ENCODE data around the gene DTWD1. TPM values are rescaled to one million over a fixed set of nuclear protein-coding genes. Genes with fewer than 3 reads are reported as not detected.
"Not testable (repeated sequence)": the region's sequence is repeated elsewhere in the genome, so short reads cannot be mapped to it uniquely, and the experiment has no call there.

The DTWD1 gene
- polyA plus RNA-seq, 4 donors, result 31.6 to 46.8 (median 38.2) TPM

DNA sequence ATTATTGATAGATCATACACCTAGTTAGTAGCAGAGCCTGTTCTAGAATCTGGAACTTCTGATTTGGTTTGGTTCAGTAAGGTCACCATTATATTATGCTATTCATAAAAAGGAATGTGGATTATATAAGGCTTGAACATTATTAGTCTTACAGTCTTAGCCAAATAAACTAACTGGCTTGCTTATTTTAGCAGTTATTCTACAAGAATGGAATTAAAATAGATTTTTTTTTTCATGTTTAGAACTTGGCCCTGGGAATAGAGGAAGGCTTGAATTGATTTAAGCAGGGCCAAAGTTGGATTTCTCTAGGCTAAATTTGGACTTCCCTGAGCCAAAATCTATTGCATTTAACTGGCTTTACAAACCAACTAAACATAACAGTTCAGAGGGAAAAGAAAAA lies 24.4 kb downstream of the DTWD1 start:
- no peak for DNase-seq (ENCODE audit: low read depth in 4 of 4, low spot score in 2 of 4)

- DNase-seq (ENCODE audit: low read depth in 4 of 4, low spot score in 2 of 4), result no peak
Observed at GRCh38 chr15:49645941-49646340, 25.1 kb downstream of the DTWD1 start.

DNA sequence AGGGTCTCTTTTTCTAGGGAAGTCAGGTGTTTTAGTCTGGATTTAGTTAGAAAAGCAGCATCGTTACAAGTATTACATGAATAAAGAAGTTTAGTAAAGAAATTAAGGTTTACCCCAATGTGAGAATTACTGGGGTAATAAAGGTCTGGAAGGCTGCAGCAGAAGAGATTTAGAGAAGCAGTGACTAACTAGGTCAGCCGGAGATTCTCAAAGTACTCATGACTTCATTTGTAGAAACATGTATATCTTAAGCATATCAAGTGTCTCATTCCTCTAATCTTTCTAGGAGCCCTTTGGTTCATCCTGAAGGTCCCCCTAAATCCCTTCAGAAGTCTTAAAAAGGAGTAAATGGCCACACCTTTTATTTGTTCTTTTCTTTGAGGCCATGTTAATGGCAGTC lies 26.0 kb downstream of the DTWD1 start:
- no peak for DNase-seq (ENCODE audit: low read depth in 4 of 4, low spot score in 2 of 4)

- DNase-seq (ENCODE audit: low read depth in 4 of 4, low spot score in 2 of 4), result no peak
Observed at GRCh38 chr15:49649987-49650386, 29.1 kb downstream of the DTWD1 start.

DNA sequence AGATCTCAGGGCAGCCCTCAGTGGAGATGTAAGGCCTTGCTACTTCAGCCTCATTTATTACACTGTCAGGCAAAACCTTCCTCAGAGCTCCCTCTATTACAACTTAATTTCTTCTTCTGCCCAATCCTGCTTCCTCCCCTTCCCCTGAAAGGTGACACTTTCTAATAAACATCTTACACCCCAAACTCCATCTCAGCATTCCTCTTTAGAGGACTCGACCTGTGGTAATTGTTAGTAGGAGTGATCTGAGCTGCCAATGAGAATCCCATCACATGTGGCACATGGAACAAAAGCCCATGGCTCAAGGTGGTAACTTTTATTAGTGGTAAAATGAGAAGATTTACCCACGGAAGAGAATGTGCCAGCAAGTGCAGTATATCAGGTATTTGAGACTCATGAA lies 29.8 kb downstream of the DTWD1 start:
- DNase-seq (ENCODE audit: low read depth in 4 of 4, low spot score in 2 of 4), result no peak

DNA sequence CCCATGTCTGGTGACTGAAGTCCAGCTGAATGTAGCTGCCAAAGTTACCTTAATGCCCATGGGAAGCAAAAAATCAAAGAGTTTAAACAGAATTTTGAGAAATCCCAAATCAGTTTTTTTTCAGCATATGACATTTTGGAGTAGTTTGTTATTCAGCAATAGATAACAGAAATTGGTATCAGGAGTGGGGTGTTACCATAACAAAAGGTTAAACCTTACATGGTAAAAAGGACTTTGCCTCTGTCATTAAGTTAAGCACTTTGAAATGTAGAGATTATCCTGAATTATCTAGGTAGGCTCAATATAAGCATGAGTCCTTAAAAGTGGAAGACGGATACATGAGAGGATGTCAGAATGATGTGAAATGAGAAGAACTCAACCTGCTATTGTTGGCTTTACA lies 32.1 kb downstream of the DTWD1 start:
- DNase-seq (ENCODE audit: low read depth in 4 of 4, low spot score in 2 of 4), result no peak

DNA sequence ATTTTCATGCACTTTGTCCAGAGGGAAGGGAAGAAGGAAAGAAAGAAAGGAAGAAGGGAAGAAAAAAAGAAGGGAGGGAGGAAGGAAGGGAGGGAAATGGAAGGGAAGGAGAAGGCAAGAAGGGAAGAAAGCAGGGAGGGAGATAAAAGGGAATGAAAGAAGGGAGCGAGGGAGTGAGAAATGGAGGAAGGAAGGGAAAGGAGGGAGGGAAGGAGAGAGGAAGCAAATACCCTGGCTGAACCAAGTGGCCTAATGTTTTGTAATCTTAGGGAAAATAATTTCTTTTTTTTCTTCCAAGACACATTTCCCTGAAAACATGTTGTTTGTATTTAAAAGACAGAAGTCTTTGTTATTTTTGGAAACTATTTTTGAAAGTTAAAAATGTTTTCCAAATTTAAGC lies 35.9 kb downstream of the DTWD1 start:
- DNase-seq (ENCODE audit: low read depth in 4 of 4, low spot score in 2 of 4), result no peak

- no peak for DNase-seq (ENCODE audit: low read depth in 4 of 4, low spot score in 2 of 4)
Observed at GRCh38 chr15:49664716-49665115, 43.9 kb downstream of the DTWD1 start.

- not testable (repeated sequence) for DNase-seq (ENCODE audit: low read depth in 4 of 4, low spot score in 2 of 4)
Observed at GRCh38 chr15:49666486-49666885, 45.6 kb downstream of the DTWD1 start.

GRCh38 chr15:49669288-49669687 lies 48.4 kb downstream of the DTWD1 start:
- no peak for DNase-seq (ENCODE audit: low read depth in 4 of 4, low spot score in 2 of 4)

DNA sequence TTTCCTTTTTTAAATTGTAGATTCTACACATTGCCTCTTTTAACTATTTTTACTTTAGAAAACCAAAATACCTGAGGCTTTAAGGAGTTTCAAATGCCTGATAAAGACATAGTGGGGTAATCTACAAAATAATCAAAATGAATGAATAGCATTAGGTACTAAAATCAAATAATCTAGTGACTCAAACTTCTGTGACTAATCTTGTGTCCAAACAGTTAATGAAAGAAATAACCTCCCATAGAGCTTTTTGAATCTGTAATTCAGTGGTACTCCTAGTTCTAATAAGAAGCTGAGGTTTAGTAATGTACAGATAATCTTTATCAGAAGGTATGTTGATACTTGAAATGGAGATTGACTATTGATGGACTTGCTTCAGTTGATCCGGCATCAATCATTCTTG lies 53.0 kb downstream of the DTWD1 start:
- no peak for DNase-seq (ENCODE audit: low read depth in 4 of 4, low spot score in 2 of 4)

- DNase-seq (ENCODE audit: low read depth in 4 of 4, low spot score in 2 of 4), result no peak
Observed at GRCh38 chr15:49674370-49674769, 53.5 kb downstream of the DTWD1 start.

DNA sequence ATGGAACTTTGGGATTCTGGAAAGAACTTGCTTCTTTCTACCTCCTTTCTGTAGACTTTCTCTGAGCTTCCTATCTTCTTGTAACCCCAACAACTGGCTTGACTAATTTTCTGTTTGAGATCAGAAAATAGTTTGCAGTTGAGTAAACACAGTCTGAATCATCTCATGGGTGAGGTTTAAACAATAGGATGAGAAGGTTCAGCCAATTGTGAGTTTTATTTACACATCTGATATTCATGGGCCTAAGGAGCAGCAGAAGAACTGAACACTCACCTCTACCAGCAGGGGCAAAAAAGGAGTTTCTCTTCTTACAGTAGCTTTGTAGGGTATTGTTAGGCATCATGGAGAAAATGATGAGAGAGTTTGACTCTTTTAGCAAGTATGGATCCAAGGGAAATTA lies 54.2 kb downstream of the DTWD1 start:
- DNase-seq (ENCODE audit: low read depth in 4 of 4, low spot score in 2 of 4), result no peak

DNA sequence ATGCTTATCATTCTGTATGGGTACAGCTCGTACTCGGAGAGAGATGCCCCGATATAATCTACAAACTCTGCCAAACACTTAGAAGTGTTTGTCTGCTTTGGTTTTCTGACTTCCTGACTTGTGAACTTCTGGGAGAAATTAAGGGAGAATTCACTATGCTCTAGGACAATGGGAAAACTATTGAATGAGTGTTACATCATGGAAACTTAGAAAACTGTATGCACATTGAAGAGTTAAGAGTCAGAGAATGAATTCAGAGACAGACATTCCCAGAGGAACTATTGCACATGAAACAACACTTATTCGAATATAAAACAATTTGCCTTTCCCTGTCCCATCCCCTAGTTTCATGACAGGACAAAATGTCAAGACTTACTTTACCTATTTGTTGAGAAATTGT lies 57.8 kb downstream of the DTWD1 start:
- DNase-seq (ENCODE audit: low read depth in 4 of 4, low spot score in 2 of 4), result no peak

DNA sequence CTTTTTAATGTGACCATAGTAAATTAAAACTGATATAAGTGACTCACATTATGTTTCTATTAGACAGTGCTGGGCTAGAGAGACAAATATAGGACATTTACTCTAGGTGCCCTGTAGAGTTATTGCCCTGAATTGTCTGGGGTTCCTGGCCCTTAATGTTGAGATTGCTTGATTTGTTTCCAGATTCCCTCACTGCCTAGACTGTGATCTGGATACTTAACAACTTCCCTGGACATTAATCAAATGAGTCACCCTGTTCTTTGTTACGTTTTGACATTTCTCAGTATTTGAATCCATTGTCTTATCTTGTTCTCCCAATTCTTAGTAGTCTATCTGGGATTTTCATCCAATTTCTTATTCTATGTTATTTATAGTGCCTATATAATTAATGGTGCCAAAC lies 65.8 kb downstream of the DTWD1 start:
- DNase-seq (ENCODE audit: low read depth in 4 of 4, low spot score in 2 of 4), result no peak

DNA sequence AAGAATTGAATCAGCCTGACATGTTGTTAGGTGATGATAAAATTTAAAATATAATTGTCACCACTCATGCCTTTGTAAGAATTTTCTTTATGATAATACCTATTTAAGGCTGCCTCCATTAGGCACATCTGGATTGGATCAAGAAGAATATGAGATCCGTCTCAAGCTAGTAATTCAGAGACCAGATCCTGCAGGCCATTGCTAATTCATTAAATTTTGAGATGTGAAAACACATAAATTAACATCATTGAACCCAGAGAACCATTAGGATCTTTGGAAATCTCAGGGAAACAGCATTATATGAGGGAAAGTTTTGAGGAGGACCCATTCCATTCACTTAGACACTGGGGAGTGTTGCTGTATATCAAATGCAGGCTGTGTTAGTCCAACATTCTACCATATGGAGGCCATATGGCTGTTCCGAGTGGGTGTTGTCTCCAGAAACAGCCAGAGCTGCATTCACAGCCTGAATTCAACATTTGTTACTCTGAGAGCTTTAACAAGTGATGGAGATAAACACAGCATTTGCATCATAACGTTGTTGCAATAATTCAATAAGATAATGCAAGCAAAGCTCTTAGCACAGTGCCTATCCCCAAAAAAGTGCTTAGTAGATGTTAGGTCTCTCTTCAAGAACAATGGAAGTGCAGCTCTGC lies 67.4 kb downstream of the DTWD1 start:
- DNase-seq (ENCODE audit: low read depth in 4 of 4, low spot score in 2 of 4), result no peak

GRCh38 chr15:49692514-49693090 lies 71.8 kb downstream of the DTWD1 start:
- DNase-seq (ENCODE audit: low read depth in 4 of 4, low spot score in 2 of 4), result no peak

GRCh38 chr15:49693498-49693897 lies 72.7 kb downstream of the DTWD1 start:
- DNase-seq (ENCODE audit: low read depth in 4 of 4, low spot score in 2 of 4), result no peak

DNA sequence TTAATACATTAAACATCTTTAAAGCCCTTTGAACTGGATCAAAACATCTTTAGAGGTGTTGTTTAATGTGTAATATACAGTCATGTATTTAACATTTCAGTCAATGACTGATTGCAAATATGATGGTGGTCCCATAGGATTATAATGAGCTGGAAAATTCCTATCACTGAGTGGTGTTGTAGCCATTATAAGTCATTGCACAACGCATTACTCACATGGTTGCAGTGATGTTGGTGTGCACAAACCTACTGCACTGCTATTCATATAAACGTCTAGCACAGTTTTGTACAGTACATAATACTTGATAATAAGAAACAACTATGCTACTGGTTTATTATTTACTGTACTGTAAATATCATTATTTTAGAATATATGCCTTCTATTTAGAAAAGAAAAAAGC lies 75.6 kb downstream of the DTWD1 start:
- DNase-seq (ENCODE audit: low read depth in 4 of 4, low spot score in 2 of 4), result no peak

GRCh38 chr15:49697121-49697520 lies 76.3 kb downstream of the DTWD1 start:
- DNase-seq (ENCODE audit: low read depth in 4 of 4, low spot score in 2 of 4), result no peak

DNA sequence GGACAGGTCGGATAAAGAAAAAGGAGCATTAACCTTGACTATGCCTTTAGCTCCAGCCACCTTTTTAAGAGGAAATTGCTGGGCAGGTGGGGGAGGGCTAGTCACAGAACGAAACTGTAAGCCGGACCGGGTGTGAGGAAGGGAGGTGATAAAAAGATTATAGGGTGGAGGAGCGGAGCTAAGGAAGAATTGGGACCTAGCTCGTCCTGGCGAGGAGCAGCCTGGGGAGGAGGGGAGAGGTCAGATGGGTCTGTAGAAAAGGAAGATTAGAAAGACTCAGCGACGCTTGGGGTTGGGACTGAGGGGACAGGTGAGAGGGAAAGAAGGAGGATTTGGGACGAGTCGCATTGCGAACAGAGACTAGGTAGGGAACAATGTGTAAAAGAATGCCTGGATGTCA lies 82.1 kb downstream of the DTWD1 start:
- not testable (repeated sequence) for DNase-seq (ENCODE audit: low read depth in 4 of 4, low spot score in 2 of 4)

All from left renal cortex interstitium (tissue), 4 donors.